Natural killer cell (primary cell): ENCODE results near the gene SGSM1. TPM values are rescaled to one million over a fixed set of nuclear protein-coding genes. Genes with fewer than 3 reads are reported as not detected.
A peak's percentile ranks its signal among the peaks of the same experiment; 100 is the strongest.

Experiments used
- ATAC-seq, 3 donors: fragments of 150-1000 bp in 2 of 3; fragments of 200-7000 bp in 1 of 3; cut with Tn5 transposase; 1 replicate in 1 of 3; 2 replicates in 2 of 3; pipeline ENCODE4 v1.10.0; 2021; ENCODE audit warnings: mild to moderate bottlenecking in 2 of 3, moderate library complexity in 2 of 3
- DNase-seq, 2 donors: peaks; one replicate each; pipeline versions ENCODE4 v3.0.0 to v3.0.0-alpha.2; 2013 to 2021; ENCODE audit warnings: mixed read lengths in 1 of 2
- H3K27ac ChIP-seq: one replicate; pipeline ENCODE4 v1.5.1; 2013; ENCODE audit warnings: mild to moderate bottlenecking, low read length
- H3K27me3 ChIP-seq: one replicate; pipeline ENCODE4 v1.6.1; 2013; ENCODE audit warnings: low read length; ENCODE audit not compliant: control insufficient read depth, insufficient read depth
- H3K36me3 ChIP-seq: one replicate; pipeline ENCODE4 v1.6.1; 2013; ENCODE audit warnings: low read length; ENCODE audit not compliant: control insufficient read depth, insufficient read depth
- H3K4me1 ChIP-seq: one replicate; pipeline ENCODE4 v1.6.1; 2013; ENCODE audit warnings: low read length; ENCODE audit not compliant: control insufficient read depth, insufficient read depth
- H3K4me3 ChIP-seq: one replicate; pipeline ENCODE4 v1.5.1; 2013; ENCODE audit warnings: low read length
- H3K9me3 ChIP-seq: one replicate; pipeline ENCODE4 v1.6.1; 2013; ENCODE audit warnings: low read length; ENCODE audit not compliant: control insufficient read depth, insufficient read depth
- H3K27ac Mint-ChIP-seq, 2 donors: one replicate each; pipeline ENCODE4 v1.8.0; 2022; ENCODE audit warnings: mild to moderate bottlenecking in 2 of 2, mixed read lengths in 2 of 2, moderate library complexity in 1 of 2
- H3K27me3 Mint-ChIP-seq, 2 donors: one replicate each; pipeline ENCODE4 v1.8.0; 2022; ENCODE audit warnings: low read depth in 2 of 2, mixed read lengths in 2 of 2
- H3K36me3 Mint-ChIP-seq: one replicate; pipeline ENCODE4 v1.8.0; 2022; ENCODE audit warnings: mixed read lengths
- H3K4me1 Mint-ChIP-seq, 2 donors: one replicate each; pipeline ENCODE4 v1.8.0; 2022; ENCODE audit warnings: mixed read lengths in 2 of 2
- H3K4me3 Mint-ChIP-seq: one replicate; pipeline ENCODE4 v1.8.0; 2022; ENCODE audit warnings: mild to moderate bottlenecking, moderate library complexity, mixed read lengths
- H3K9me3 Mint-ChIP-seq, 2 donors: one replicate each; pipeline ENCODE4 v1.8.0; 2022; ENCODE audit warnings: mixed read lengths in 2 of 2
- WGBS: methylation state at CpG from one replicate; pipeline ENCODE4 v1.1.7; 2013; ENCODE audit warnings: missing lambda C conversion rate; ENCODE audit not compliant: insufficient coverage; 5-methylcytosine and 5-hydroxymethylcytosine counted together
- intact Hi-C: fragments of 100-400 bp; cut with micrococcal nuclease; formaldehyde crosslinking; loops from one replicate; pipeline ENCODE4 v1.14.2; 2022
- total RNA-seq, 4 donors: library from RNA; stranded (reverse); fragments of 120-200 nt in 1 of 4; gene quantifications; one replicate each; pipeline versions ENCODE4 v1.2.3 to v1.2.4, GENCODE V29; 2013 to 2022
- TF ChIP-seq, protein P1 (sequence below): fragments of 200-600 bp; IDR thresholded peaks from one replicate; pipeline ENCODE4 v1.8.0; 2022; ENCODE audit warnings: antibody characterized with exemption

SGSM1 gene
- total RNA-seq, 3 donors from 2014 or later (not counting 1 experiment from before 2014, with no cell fraction given): 13.9 to 15.4 (median 13.9) TPM

DNA sequence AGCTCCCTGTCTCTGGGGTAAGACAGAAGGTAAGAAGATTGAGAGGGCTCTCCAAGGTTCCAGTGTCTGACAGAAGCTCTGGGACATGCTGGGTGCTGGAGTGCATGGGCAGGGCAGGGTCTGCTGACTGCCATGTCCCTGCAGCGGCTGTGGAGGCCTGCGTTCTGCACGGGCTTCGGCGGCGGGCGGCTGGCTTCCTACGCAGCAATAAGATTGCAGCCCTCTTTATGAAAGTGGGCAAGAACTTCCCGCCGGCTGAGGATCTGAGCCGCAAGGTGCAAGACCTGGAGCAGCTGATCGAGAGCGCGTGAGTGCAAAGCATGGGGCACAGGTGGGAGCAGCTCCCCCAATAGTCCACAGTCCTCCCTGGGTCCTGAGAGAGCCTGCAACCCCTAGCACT, 41.5 kb downstream of the SGSM1 start:
- 97% methylated on average over 14 of the region's 14 CpGs for WGBS
- Mint-ChIP-seq H3K27ac (peak overlapping the region in 1 of 2 donors; percentile 50), H3K27me3 (no peaks in the 10 kb centered on the region), H3K9me3 (no peaks in the 10 kb centered on the region), H3K36me3 (no peaks in the 10 kb centered on the region), H3K4me1 (peaks cover 48 to 63% of the 10 kb centered on the region in 2 donors), H3K4me3 (no peak overlapping the region)
- ATAC-seq (no peak), DNase-seq (no peak)
- no peak overlapping the region for H3K4me3 ChIP-seq
- TF ChIP-seq, protein P1, sequence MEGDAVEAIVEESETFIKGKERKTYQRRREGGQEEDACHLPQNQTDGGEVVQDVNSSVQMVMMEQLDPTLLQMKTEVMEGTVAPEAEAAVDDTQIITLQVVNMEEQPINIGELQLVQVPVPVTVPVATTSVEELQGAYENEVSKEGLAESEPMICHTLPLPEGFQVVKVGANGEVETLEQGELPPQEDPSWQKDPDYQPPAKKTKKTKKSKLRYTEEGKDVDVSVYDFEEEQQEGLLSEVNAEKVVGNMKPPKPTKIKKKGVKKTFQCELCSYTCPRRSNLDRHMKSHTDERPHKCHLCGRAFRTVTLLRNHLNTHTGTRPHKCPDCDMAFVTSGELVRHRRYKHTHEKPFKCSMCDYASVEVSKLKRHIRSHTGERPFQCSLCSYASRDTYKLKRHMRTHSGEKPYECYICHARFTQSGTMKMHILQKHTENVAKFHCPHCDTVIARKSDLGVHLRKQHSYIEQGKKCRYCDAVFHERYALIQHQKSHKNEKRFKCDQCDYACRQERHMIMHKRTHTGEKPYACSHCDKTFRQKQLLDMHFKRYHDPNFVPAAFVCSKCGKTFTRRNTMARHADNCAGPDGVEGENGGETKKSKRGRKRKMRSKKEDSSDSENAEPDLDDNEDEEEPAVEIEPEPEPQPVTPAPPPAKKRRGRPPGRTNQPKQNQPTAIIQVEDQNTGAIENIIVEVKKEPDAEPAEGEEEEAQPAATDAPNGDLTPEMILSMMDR: no peak
- intact Hi-C loops: no loop called here
- no peaks in the 10 kb centered on the region for H3K36me3 ChIP-seq
- no peak overlapping the region for H3K27ac ChIP-seq
- peaks cover 41% of the 10 kb centered on the region for H3K4me1 ChIP-seq
- no peaks in the 10 kb centered on the region for H3K9me3 ChIP-seq
- no peaks in the 10 kb centered on the region for H3K27me3 ChIP-seq

DNA sequence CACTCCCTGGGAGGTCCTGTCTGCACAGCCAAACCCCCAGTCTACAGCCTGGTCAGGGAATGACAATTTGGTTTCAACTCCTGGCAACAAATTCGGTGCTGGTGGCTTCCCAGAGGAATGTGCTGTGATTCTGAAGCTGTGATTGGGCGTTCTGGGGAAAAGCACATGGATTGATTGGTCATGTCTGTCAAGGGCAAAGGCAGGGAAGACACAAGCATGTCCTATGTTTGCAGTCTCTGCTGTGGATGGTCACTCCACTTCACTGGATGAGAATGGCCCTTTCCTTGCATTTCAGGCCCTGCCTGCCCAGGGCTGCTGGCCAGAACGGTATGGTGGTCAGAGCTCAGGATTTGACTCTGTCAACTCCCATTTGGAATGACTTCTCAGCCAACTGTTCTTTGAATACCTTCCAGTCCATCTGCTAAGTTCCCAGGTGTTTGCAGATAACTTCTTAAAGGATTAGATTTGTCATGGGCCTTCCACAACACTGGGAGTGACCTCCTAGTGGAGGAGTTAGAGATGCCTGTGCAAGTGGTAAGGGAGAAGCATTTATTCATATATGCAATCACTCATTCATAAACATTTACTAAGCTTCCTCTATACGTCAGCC, 42.7 kb downstream of the SGSM1 start:
- H3K27me3 Mint-ChIP-seq: no peaks in the 10 kb centered on the region
- DNase-seq (no peak), ATAC-seq (no peak)
- H3K9me3 Mint-ChIP-seq: no peaks in the 10 kb centered on the region
- intact Hi-C loops: no loop called here
- TF ChIP-seq, protein P1: no peak
- H3K36me3 Mint-ChIP-seq: no peaks in the 10 kb centered on the region
- H3K27ac Mint-ChIP-seq: no peak overlapping the region
- no peak overlapping the region for H3K4me3 Mint-ChIP-seq
- Histone ChIP-seq H3K36me3 (no peaks in the 10 kb centered on the region), H3K4me1 (peaks cover 29% of the 10 kb centered on the region), H3K9me3 (no peaks in the 10 kb centered on the region), H3K27me3 (no peaks in the 10 kb centered on the region), H3K4me3 (no peak overlapping the region), H3K27ac (no peak overlapping the region)
- 78% methylated on average over 3 of the region's 4 CpGs for WGBS
- H3K4me1 Mint-ChIP-seq: peaks cover 37 to 51% of the 10 kb centered on the region in 2 donors

DNA sequence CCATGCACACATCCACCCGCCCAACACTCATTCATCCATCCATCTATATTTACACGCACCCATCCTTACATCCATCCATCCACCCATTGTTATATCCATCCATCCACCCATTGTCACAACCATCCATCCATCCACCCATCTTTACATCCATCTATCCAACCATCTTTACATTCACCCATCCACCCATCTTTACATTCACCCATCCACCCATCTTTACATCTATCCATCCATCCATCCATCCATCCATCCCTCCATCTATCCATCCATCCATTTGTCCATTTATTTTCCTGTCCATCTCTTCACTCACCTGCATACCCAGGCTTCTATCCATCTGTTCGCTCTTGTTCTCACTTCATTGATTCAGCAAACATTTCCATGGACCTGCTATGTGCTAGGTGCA, 49.8 kb downstream of the SGSM1 start:
- Mint-ChIP-seq H3K27ac (no peak overlapping the region), H3K4me1 (peaks cover 0 to 12% of the 10 kb centered on the region in 2 donors), H3K36me3 (no peaks in the 10 kb centered on the region), H3K4me3 (no peak overlapping the region), H3K9me3 (no peaks in the 10 kb centered on the region), H3K27me3 (no peaks in the 10 kb centered on the region)
- Histone ChIP-seq H3K27me3 (no peaks in the 10 kb centered on the region), H3K9me3 (no peaks in the 10 kb centered on the region), H3K36me3 (peaks cover 14% of the 10 kb centered on the region), H3K27ac (no peak overlapping the region), H3K4me1 (no peaks in the 10 kb centered on the region), H3K4me3 (no peak overlapping the region)
- intact Hi-C loops: no loop called here
- DNase-seq: no peak
- 87% methylated on average over 3 of the region's 3 CpGs for WGBS
- TF ChIP-seq, protein P1: no peak
- ATAC-seq: no peak

DNA sequence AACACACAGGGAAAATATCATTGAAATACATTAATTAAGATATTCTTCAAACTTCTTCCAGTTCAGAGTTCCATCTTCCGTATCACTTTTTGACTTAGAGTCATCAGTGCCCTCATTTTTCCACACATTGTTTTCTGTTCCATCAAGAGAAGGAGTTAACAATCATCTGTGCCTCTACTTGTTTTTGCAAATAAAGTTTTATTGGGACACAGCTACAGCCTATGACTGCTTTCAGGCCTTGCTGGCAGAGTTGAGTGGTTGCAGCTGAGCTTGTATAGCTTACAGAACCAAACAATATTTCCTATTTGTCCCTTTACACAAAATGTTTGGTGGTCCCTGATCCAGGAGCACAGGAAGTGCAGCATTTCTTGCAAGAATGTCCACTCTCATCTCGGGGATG, 51.6 kb downstream of the SGSM1 start:
- Histone ChIP-seq H3K4me3 (no peak overlapping the region), H3K27ac (no peak overlapping the region), H3K4me1 (no peaks in the 10 kb centered on the region), H3K27me3 (no peaks in the 10 kb centered on the region), H3K36me3 (peaks cover 14% of the 10 kb centered on the region), H3K9me3 (no peaks in the 10 kb centered on the region)
- DNase-seq: no peak
- H3K9me3 Mint-ChIP-seq: no peaks in the 10 kb centered on the region
- no peaks in the 10 kb centered on the region for H3K36me3 Mint-ChIP-seq
- TF ChIP-seq, protein P1: no peak
- intact Hi-C loops: no loop called here
- peaks cover 0 to 7% of the 10 kb centered on the region in 2 donors for H3K4me1 Mint-ChIP-seq
- ATAC-seq: no peak
- WGBS: 91% methylated on average over 2 of the region's 2 CpGs
- H3K27ac Mint-ChIP-seq: no peak overlapping the region
- no peaks in the 10 kb centered on the region for H3K27me3 Mint-ChIP-seq
- H3K4me3 Mint-ChIP-seq: no peak overlapping the region
